H1 (cell line): ENCODE data around the gene IFT172.

Experiments
- ASH2L ChIP-seq: fragments of 200-600, 300-600 bp; sonication (generic); IDR thresholded peaks from one replicate; pipeline ENCODE4 v1.7.1; 2017; ENCODE audit warnings: low read length
- BCL11A ChIP-seq, 2 experiments: IDR thresholded peaks; one replicate each; pipeline ENCODE4 v1.6.1; 2011; ENCODE audit warnings: low read depth in 2 of 2, low read length in 2 of 2, mild to moderate bottlenecking in 2 of 2
- GABPA ChIP-seq: IDR thresholded peaks from 2 replicates; pipeline ENCODE4 v1.6.1; 2011; ENCODE audit warnings: mild to moderate bottlenecking, low read length, moderate library complexity, borderline replicate concordance; ENCODE audit not compliant: insufficient read depth
- NRF1 ChIP-seq: IDR thresholded peaks from 2 replicates; pipeline ENCODE4 v1.6.1; 2011; ENCODE audit warnings: mild to moderate bottlenecking, low read depth, low read length, improper control_type of control experiment
- POLR2A ChIP-seq, 2 experiments: IDR thresholded peaks; 1 replicate in 1 of 2; 2 replicates in 1 of 2; pipeline ENCODE4 v1.6.1; 2011; ENCODE audit warnings: low read depth in 2 of 2, low read length in 2 of 2, mild to moderate bottlenecking in 2 of 2; ENCODE audit errors: control extremely low read depth in 1 of 2
- SIRT6 ChIP-seq: IDR thresholded peaks from one replicate; pipeline ENCODE4 v1.7.1; 2012; ENCODE audit warnings: low read length, inconsistent platforms
- TBP ChIP-seq: IDR thresholded peaks from 2 replicates; pipeline ENCODE4 v1.6.1; 2011; ENCODE audit warnings: low read depth, low read length, improper control_type of control experiment
- TF ChIP-seq, protein P1 (sequence below), 3 experiments: IDR thresholded peaks; 1 replicate in 2 of 3; 2 replicates in 1 of 3; pipeline versions ENCODE4 v1.5.1 to v1.6.1; 2011; ENCODE audit warnings: low read length in 3 of 3, mild to moderate bottlenecking in 3 of 3, inconsistent platforms in 2 of 3, low read depth in 1 of 3, moderate library complexity in 1 of 3; ENCODE audit not compliant: insufficient read depth in 1 of 3; ENCODE audit errors: control extremely low read depth in 1 of 3
- TF ChIP-seq, protein P2 (sequence below): IDR thresholded peaks from 2 replicates; pipeline ENCODE4 v1.6.1; 2011; ENCODE audit warnings: low read length, improper control_type of control experiment

DNA sequence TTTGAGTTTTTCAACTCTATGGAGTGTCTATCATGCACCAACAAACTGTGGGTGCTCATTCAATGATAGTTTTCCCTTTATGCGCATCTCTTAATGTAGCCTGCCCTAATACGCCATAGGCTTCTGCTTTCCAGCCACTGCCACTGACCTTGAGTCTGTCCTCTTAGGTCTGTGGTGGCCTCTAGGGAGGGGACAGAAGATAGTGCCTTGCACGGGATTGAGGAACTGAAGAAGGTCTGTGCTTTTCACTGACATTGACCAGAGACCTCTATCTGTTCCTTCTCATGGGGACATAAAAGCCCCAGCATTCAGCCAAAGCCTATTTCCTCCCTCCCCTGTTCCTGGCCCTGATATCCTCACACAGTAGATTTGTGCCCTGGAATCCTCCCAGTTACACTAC is 9.4 kb upstream of the IFT172 start:
- TF ChIP-seq, protein P1, sequence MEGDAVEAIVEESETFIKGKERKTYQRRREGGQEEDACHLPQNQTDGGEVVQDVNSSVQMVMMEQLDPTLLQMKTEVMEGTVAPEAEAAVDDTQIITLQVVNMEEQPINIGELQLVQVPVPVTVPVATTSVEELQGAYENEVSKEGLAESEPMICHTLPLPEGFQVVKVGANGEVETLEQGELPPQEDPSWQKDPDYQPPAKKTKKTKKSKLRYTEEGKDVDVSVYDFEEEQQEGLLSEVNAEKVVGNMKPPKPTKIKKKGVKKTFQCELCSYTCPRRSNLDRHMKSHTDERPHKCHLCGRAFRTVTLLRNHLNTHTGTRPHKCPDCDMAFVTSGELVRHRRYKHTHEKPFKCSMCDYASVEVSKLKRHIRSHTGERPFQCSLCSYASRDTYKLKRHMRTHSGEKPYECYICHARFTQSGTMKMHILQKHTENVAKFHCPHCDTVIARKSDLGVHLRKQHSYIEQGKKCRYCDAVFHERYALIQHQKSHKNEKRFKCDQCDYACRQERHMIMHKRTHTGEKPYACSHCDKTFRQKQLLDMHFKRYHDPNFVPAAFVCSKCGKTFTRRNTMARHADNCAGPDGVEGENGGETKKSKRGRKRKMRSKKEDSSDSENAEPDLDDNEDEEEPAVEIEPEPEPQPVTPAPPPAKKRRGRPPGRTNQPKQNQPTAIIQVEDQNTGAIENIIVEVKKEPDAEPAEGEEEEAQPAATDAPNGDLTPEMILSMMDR (IDR thresholded peaks at IDR 0.05; ENCODE audit: control extremely low read depth in 1 of 3, insufficient read depth in 1 of 3, low read depth in 1 of 3, low read length in 3 of 3), result no peak
- TF ChIP-seq SIRT6 (no peak), BCL11A (IDR thresholded peaks at IDR 0.05; ENCODE audit: low read depth in 2 of 2, low read length in 2 of 2) (no peak), GABPA (no peak), ASH2L (no peak), POLR2A (IDR thresholded peaks at IDR 0.05; ENCODE audit: control extremely low read depth in 1 of 2, low read depth in 2 of 2, low read length in 2 of 2) (no peak), TBP (no peak), NRF1 (no peak)
- TF ChIP-seq, protein P2, sequence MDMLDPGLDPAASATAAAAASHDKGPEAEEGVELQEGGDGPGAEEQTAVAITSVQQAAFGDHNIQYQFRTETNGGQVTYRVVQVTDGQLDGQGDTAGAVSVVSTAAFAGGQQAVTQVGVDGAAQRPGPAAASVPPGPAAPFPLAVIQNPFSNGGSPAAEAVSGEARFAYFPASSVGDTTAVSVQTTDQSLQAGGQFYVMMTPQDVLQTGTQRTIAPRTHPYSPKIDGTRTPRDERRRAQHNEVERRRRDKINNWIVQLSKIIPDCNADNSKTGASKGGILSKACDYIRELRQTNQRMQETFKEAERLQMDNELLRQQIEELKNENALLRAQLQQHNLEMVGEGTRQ, result no peak
